Stomach (tissue), 4 donors: ENCODE data around the gene PKHD1.

Experiments
- EP300 ChIP-seq: sonication (generic); formaldehyde crosslinking; IDR thresholded peaks from one replicate; pipeline ENCODE4 v1.6.1; 2017; ENCODE audit warnings: antibody characterized with exemption
- POLR2A ChIP-seq, 4 donors: fragments of 450-650 bp; IDR thresholded peaks; one replicate each; pipeline ENCODE4 v1.6.1; 2016; ENCODE audit warnings: antibody characterized with exemption in 4 of 4, control low read depth in 2 of 4, mild to moderate bottlenecking in 1 of 4, moderate library complexity in 1 of 4
- POLR2AphosphoS5 ChIP-seq, 3 donors: sonication (generic); formaldehyde crosslinking; IDR thresholded peaks; one replicate each; pipeline ENCODE4 v1.6.1; 2016; ENCODE audit warnings: antibody characterized with exemption in 3 of 3
- TF ChIP-seq, protein P1 (sequence below), 7 experiments: fragments of 450-650 bp in 4 of 7; fragments of 200-600 bp in 3 of 7; sonication (generic) in 3 of 7; IDR thresholded peaks; one replicate each; pipeline ENCODE4 v1.5.1; 2016 to 2019; ENCODE audit warnings: antibody characterized with exemption in 7 of 7, control low read depth in 2 of 7, mild to moderate bottlenecking in 1 of 7

DNA sequence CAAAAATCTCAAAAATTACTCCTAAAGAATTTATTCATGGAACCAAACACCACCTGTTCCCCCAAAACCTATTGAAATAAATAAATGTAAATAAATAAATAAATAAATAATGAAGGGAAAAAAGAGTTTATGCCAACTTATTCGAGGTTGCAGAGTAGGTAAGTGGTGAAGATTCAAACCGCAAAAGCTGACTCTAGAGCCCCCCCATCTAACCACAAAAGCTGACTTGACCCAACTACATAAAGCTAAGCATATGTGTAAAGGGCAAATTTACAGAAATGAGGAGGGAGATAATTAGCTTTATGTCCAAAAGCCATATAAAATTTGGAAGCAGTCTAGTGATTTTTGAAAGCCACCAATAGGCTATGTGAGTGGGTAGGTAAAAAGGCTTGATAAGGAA is 486.9 kb downstream of the PKHD1 start:
- no peak for TF ChIP-seq POLR2A (IDR thresholded peaks at IDR 0.05)
- TF ChIP-seq, protein P1, sequence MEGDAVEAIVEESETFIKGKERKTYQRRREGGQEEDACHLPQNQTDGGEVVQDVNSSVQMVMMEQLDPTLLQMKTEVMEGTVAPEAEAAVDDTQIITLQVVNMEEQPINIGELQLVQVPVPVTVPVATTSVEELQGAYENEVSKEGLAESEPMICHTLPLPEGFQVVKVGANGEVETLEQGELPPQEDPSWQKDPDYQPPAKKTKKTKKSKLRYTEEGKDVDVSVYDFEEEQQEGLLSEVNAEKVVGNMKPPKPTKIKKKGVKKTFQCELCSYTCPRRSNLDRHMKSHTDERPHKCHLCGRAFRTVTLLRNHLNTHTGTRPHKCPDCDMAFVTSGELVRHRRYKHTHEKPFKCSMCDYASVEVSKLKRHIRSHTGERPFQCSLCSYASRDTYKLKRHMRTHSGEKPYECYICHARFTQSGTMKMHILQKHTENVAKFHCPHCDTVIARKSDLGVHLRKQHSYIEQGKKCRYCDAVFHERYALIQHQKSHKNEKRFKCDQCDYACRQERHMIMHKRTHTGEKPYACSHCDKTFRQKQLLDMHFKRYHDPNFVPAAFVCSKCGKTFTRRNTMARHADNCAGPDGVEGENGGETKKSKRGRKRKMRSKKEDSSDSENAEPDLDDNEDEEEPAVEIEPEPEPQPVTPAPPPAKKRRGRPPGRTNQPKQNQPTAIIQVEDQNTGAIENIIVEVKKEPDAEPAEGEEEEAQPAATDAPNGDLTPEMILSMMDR (IDR thresholded peaks at IDR 0.05): no peak
- no peak for TF ChIP-seq EP300
- TF ChIP-seq POLR2AphosphoS5 (IDR thresholded peaks at IDR 0.05): no peak
